Stimulated activated CD8-positive, alpha-beta memory T cell treated with anti-CD3 and anti-CD28 coated beads, Interleukin-2, amount 100 ng/mL, for 48 hours (primary cell): ENCODE data around the gene BCAP29.

Source experiments
- DNase-seq, 2 donors: peaks; one replicate each; pipeline ENCODE4 v3.0.0-alpha.2; 2020; ENCODE audit warnings: low read depth in 2 of 2

The BCAP29 gene

GRCh38 chr7:107666790-107667189 is 86.7 kb downstream of the BCAP29 start:
- DNase-seq: no peak

- no peak for DNase-seq
Observed at GRCh38 chr7:107667341-107667740, 87.3 kb downstream of the BCAP29 start.

GRCh38 chr7:107668296-107668695 is 88.2 kb downstream of the BCAP29 start:
- no peak for DNase-seq
